Retinal pigment epithelial cell (primary cell): ENCODE results near the gene C1orf226.

Experiments used
- DNase-seq: peaks from one replicate; pipeline ENCODE4 v3.0.0-alpha.2; 2010; ENCODE audit warnings: low read depth
- H3K4me3 ChIP-seq: 2 replicates; pipeline ENCODE4 v1.5.1; 2011; ENCODE audit warnings: mild to moderate bottlenecking, low read length, control low read depth, moderate library complexity
- CTCF ChIP-seq: conservative IDR thresholded peaks from 2 replicates; pipeline ENCODE4 v1.5.1; 2011; ENCODE audit warnings: low read depth, low read length, control low read depth, inconsistent platforms

The C1orf226 gene

GRCh38 chr1:162369571-162369970 lies 12.0 kb upstream of the C1orf226 start:
- no peak for DNase-seq
- no peak overlapping the region for H3K4me3 ChIP-seq
- no peak for TF ChIP-seq CTCF

DNA sequence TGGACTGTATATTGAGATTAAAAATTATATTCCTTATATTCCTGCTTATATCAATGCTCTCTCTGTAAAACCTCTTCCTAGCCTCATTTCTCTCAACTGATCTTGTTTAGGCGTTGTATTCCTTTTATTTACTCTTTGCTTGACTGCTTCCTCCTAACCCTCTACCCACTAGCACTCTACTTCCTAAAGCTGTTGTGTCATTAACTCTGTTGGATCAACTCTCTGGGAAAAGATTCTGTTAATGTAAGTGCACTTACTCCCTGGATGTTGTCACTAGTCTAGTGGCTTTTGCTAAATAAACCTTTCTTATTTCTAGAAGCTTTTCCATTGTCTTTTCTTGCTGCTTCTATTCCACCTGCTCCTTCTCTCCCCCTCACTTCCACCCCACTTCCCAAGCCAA lies 11.4 kb upstream of the C1orf226 start:
- H3K4me3 ChIP-seq: no peak overlapping the region
- TF ChIP-seq CTCF: no peak
- no peak for DNase-seq

GRCh38 chr1:162370721-162371120 lies 10.8 kb upstream of the C1orf226 start:
- no peak for TF ChIP-seq CTCF
- H3K4me3 ChIP-seq: no peak overlapping the region
- DNase-seq: no peak

DNA sequence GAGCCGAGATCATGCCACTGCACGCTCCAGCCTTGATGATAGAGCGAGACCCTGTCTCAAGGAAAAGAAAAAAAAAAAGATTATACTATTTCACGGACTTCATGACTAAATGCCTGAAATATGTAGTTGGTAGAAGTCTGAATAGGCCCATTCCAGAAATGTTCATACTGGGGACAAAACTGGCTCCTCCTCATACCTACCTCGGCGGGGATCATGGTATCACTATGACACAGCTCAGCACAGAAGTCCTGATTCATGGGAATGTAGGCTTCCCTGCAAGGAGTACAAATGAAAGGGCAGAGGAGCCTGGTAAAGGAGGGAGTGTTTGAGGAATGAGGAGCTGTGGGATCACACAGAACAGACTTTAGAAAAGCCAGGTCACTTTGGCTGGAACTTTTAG lies 9.9 kb upstream of the C1orf226 start:
- no peak for DNase-seq
- no peak overlapping the region for H3K4me3 ChIP-seq
- no peak for TF ChIP-seq CTCF

DNA sequence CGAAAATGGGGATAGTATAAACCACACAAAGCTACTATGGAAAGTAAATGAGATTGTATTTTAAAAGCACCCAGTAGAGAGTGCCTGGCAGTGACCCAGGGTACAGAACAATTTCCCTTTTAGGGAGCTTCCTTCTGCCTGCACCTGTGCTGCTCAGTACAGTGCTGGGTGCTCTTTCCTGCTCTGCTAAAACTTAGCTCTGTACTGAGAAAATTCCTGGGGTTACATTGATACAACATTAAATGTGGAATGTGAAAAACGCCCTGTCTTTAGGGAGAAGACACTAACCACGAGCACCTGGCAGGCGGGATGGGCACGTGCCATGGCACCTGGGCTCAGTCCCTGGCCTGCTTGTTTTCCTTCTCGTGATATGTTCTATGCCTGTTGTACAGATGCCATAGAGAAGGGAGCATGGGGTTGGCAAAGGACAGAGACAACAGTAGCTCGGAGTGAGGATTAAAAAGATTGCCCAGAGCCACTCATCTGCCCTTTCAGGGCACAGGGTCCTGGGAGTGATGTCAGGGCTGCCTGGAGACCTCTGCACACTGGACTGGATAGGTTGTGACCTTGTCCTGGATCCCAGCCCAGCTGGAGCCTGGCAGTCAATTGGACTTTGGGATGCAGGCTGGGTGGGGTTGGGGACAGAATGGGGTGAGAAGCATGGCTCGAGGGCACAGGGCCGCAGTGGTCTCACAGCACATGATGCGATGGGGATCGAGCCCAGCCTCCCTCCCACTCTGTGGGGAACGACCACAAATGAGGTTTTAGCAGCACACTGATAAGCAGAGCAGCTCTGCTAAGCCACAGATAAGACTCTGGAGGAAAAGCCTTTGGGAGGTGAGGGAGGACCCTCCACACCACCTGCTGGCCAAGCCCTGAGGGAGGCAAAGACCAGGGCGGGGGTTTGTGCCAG lies 9.1 kb upstream of the C1orf226 start:
- no peak overlapping the region for H3K4me3 ChIP-seq
- no peak for DNase-seq
- no peak for TF ChIP-seq CTCF

- no peak for DNase-seq
- no peak overlapping the region for H3K4me3 ChIP-seq
- TF ChIP-seq CTCF: no peak
These were observed 8.5 kb upstream of the C1orf226 start for GRCh38 chr1:162373072-162373427.
